ENCODE results near the gene UGT1A10. TPM values are rescaled to one million over a fixed set of nuclear protein-coding genes. Genes with fewer than 3 reads are reported as not detected.
"Not testable (repeated sequence)": the region's sequence is repeated elsewhere in the genome, so short reads cannot be mapped to it uniquely, and the experiment has no call there.

UGT1A10 gene
- polyA plus RNA-seq, 1 experiment: not detected

- no peak for DNase-seq (ENCODE audit: low read depth)
- no peak for TF ChIP-seq CTCF (IDR thresholded peaks at IDR 0.05; ENCODE audit: insufficient read depth, low read depth, low read length)
- no peaks in the 10 kb centered on the region for H3K36me3 ChIP-seq (ENCODE audit: control insufficient read depth, insufficient read depth, low read length)
- ChIA-PET CTCF (no interaction called here), POLR2A (no interaction called here)
- H3K4me3 ChIP-seq (ENCODE audit: low read depth, low read length): no peak overlapping the region
- no peaks in the 10 kb centered on the region for H3K27me3 ChIP-seq (ENCODE audit: control insufficient read depth, insufficient read depth, low read length)
These were observed 3.6 kb downstream of the UGT1A10 start for GRCh38 chr2:233639860-233640259.

GRCh38 chr2:233643128-233643527, 6.9 kb downstream of the UGT1A10 start:
- H3K27me3 ChIP-seq (ENCODE audit: control insufficient read depth, insufficient read depth, low read length): no peaks in the 10 kb centered on the region
- POLR2A ChIA-PET: no interaction called here
- TF ChIP-seq CTCF (IDR thresholded peaks at IDR 0.05; ENCODE audit: insufficient read depth, low read depth, low read length): peak; percentile 28; the same call in 1 of the 2 replicates
- CTCF ChIA-PET: interaction anchor here (1.2 kb wide), 1 partner anchor 1134 kb away, joined by 3 read pairs; no protein-coding TSS in a partner anchor
- no peak overlapping the region for H3K4me3 ChIP-seq (ENCODE audit: low read depth, low read length)
- DNase-seq (ENCODE audit: low read depth): no peak
- no peaks in the 10 kb centered on the region for H3K36me3 ChIP-seq (ENCODE audit: control insufficient read depth, insufficient read depth, low read length)

GRCh38 chr2:233646033-233646432, 9.8 kb downstream of the UGT1A10 start:
- POLR2A ChIA-PET; DNase-seq (ENCODE audit: low read depth); H3K27me3 ChIP-seq (ENCODE audit: control insufficient read depth, insufficient read depth, low read length); H3K36me3 ChIP-seq (ENCODE audit: control insufficient read depth, insufficient read depth, low read length); CTCF ChIA-PET; H3K4me3 ChIP-seq (ENCODE audit: low read depth, low read length): not testable (repeated sequence)

- TF ChIP-seq CTCF (IDR thresholded peaks at IDR 0.05; ENCODE audit: insufficient read depth, low read depth, low read length): no peak
- ChIA-PET POLR2A (no interaction called here), CTCF (no interaction called here)
- Histone ChIP-seq H3K4me3 (ENCODE audit: low read depth, low read length) (no peak overlapping the region), H3K36me3 (ENCODE audit: control insufficient read depth, insufficient read depth, low read length) (no peaks in the 10 kb centered on the region), H3K27me3 (ENCODE audit: control insufficient read depth, insufficient read depth, low read length) (no peaks in the 10 kb centered on the region)
- DNase-seq (ENCODE audit: low read depth): no peak
These were observed 14.7 kb downstream of the UGT1A10 start for GRCh38 chr2:233650981-233651380.

- no peak for DNase-seq (ENCODE audit: low read depth)
- ChIA-PET CTCF (no interaction called here), POLR2A (no interaction called here)
- H3K36me3 ChIP-seq (ENCODE audit: control insufficient read depth, insufficient read depth, low read length): no peaks in the 10 kb centered on the region
- H3K4me3 ChIP-seq (ENCODE audit: low read depth, low read length): no peak overlapping the region
- no peaks in the 10 kb centered on the region for H3K27me3 ChIP-seq (ENCODE audit: control insufficient read depth, insufficient read depth, low read length)
- no peak for TF ChIP-seq CTCF (IDR thresholded peaks at IDR 0.05; ENCODE audit: insufficient read depth, low read depth, low read length)
These were observed 15.2 kb downstream of the UGT1A10 start for GRCh38 chr2:233651430-233651829.

GRCh38 chr2:233654501-233654900, 18.3 kb downstream of the UGT1A10 start:
- no peak for TF ChIP-seq CTCF (IDR thresholded peaks at IDR 0.05; ENCODE audit: insufficient read depth, low read depth, low read length)
- no peak for DNase-seq (ENCODE audit: low read depth)
- Histone ChIP-seq H3K36me3 (ENCODE audit: control insufficient read depth, insufficient read depth, low read length) (no peaks in the 10 kb centered on the region), H3K27me3 (ENCODE audit: control insufficient read depth, insufficient read depth, low read length) (no peaks in the 10 kb centered on the region), H3K4me3 (ENCODE audit: low read depth, low read length) (no peak overlapping the region)
- ChIA-PET CTCF (no interaction called here), POLR2A (no interaction called here)

Data from BJ (cell line).